Subcutaneous abdominal adipose tissue (tissue), 5 donors: Measurements from ENCODE around the gene RASA3.
A peak's percentile ranks its signal among the peaks of the same experiment; 100 is the strongest.
"Not testable (repeated sequence)": the region's sequence is repeated elsewhere in the genome, so short reads cannot be mapped to it uniquely, and the experiment has no call there.

ENCODE experiments used
- H3K27ac ChIP-seq: one replicate; pipeline ENCODE4 v1.7.0; 2013; ENCODE audit warnings: low read depth, mild to moderate bottlenecking, inconsistent platforms, low read length, moderate library complexity
- H3K27me3 ChIP-seq, 5 donors: one replicate each; pipeline ENCODE4 v1.7.0; 2013; ENCODE audit warnings: low read length in 5 of 5, inconsistent platforms in 1 of 5; ENCODE audit not compliant: control insufficient read depth in 5 of 5, insufficient read depth in 4 of 5
- H3K36me3 ChIP-seq, 5 donors: one replicate each; pipeline ENCODE4 v1.7.0; 2013; ENCODE audit warnings: low read length in 5 of 5; ENCODE audit not compliant: control insufficient read depth in 5 of 5, insufficient read depth in 5 of 5
- H3K4me1 ChIP-seq, 5 donors: one replicate each; pipeline ENCODE4 v1.7.0; 2013; ENCODE audit warnings: low read length in 5 of 5, mild to moderate bottlenecking in 3 of 5, moderate library complexity in 1 of 5; ENCODE audit not compliant: control insufficient read depth in 5 of 5, insufficient read depth in 5 of 5
- H3K4me3 ChIP-seq, 5 donors: one replicate each; pipeline ENCODE4 v1.7.0; 2013; ENCODE audit warnings: low read length in 5 of 5, low read depth in 1 of 5
- H3K9ac ChIP-seq, 5 donors: one replicate each; pipeline ENCODE4 v1.7.0; 2013; ENCODE audit warnings: low read length in 5 of 5, mild to moderate bottlenecking in 4 of 5, moderate library complexity in 3 of 5
- H3K9me3 ChIP-seq, 5 donors: one replicate each; pipeline ENCODE4 v1.7.0; 2013; ENCODE audit warnings: low read length in 5 of 5; ENCODE audit not compliant: control insufficient read depth in 5 of 5
- donor health status: healthy.
- donor health status: healthy.
- donor health status: healthy.
- donor health status: healthy.
- donor health status: healthy.

Gene RASA3, protein sequence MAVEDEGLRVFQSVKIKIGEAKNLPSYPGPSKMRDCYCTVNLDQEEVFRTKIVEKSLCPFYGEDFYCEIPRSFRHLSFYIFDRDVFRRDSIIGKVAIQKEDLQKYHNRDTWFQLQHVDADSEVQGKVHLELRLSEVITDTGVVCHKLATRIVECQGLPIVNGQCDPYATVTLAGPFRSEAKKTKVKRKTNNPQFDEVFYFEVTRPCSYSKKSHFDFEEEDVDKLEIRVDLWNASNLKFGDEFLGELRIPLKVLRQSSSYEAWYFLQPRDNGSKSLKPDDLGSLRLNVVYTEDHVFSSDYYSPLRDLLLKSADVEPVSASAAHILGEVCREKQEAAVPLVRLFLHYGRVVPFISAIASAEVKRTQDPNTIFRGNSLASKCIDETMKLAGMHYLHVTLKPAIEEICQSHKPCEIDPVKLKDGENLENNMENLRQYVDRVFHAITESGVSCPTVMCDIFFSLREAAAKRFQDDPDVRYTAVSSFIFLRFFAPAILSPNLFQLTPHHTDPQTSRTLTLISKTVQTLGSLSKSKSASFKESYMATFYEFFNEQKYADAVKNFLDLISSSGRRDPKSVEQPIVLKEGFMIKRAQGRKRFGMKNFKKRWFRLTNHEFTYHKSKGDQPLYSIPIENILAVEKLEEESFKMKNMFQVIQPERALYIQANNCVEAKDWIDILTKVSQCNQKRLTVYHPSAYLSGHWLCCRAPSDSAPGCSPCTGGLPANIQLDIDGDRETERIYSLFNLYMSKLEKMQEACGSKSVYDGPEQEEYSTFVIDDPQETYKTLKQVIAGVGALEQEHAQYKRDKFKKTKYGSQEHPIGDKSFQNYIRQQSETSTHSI

DNA sequence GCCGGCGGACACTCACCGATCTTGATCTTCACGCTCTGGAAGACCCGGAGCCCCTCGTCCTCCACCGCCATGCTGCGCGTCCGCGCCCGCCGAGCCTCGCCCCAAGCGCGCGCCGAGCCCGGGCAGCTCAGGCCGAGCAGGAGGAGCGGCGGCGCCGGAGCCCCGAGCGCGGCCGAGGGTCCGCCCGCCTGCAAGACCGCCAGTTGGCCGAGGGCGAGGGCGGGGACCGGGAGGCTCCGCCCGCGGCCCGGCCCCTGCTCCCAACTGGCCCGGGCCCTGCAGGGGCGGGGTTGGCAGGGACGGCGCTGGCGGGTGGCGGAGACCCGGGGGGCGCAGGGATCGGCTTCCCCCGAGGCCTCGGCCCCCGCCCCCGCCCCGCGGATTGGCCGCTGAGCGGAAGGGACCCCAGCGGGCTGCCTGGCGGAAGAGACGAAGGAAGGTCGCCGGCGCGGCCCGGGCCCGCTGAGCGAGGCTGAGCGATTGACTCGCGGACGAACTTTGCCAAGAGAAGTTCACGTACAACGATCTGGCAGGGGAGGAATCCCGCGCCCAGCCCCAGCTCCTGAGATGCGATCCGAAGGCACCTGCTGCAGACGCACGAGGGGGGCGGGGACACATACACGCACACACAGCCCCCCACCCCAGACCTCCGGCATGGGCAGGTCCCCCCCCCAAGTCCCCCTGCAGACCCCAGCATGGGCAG, at the start of gene RASA3:
Gene RASA3 (minus strand): TSS at position 205 of the 703 bp plus-strand sequence. CDS start 134 bp downstream, at position 71.
- Histone ChIP-seq H3K27me3 (no peaks in the 10 kb centered on the region), H3K9ac (peak within 1 kb of the TSS in 4 of 5 donors; percentile 60 to 82 (median 72)), H3K4me3 (peak within 1 kb of the TSS; percentile 46 to 92 (median 84)), H3K27ac (peak within 1 kb of the TSS; percentile 87), H3K4me1 (peaks cover 10 to 57% (median 43%) of the 10 kb centered on the region in 5 donors), H3K9me3 (no peaks in the 10 kb centered on the region), H3K36me3 (no peaks in the 10 kb centered on the region)

DNA sequence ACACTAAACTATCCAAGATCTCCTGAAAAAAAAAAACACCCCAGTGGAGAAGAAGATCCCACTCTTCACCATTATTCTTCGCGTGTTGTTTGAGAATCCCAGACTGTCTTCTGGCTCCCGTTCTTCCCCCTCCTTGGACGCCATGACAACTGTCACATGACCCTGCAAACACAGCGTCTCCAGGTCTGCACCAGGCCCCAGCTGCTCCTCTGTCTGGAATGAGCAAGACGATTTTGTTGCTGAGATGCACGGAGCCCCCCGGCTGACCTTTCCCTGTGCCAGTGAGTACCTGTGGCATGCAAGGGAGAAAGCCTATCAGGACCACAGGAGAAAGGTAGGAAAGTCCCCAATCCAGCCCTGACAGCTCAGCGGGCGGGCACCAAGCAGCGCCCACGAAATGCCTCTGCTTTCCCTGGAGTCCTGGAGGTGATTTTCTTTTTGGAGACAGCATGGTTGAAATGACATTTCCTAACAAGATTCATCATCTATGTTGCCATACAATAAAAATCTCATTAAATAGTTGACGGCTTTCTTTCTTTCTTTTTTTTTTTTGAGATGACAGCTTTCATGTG, 46.8 kb upstream of the RASA3 start, which contains the start of gene CFAP97D2:
Gene CFAP97D2 (plus strand): TSS at position 171 of the 572 bp plus-strand sequence. CDS start 74 bp downstream, at position 245.
- H3K36me3 ChIP-seq = no peaks in the 10 kb centered on the region
- peaks cover 0 to under 1% (median 0%) of the 10 kb centered on the region in 5 donors for H3K9me3 ChIP-seq
- no peak within 1 kb of the TSS for H3K9ac ChIP-seq
- no peak within 1 kb of the TSS for H3K4me3 ChIP-seq
- H3K4me1 ChIP-seq = peaks cover 0 to 8% (median 0%) of the 10 kb centered on the region in 5 donors
- no peak within 1 kb of the TSS for H3K27ac ChIP-seq
- H3K27me3 ChIP-seq = peaks cover 0 to 6% (median 4%) of the 10 kb centered on the region in 5 donors

DNA sequence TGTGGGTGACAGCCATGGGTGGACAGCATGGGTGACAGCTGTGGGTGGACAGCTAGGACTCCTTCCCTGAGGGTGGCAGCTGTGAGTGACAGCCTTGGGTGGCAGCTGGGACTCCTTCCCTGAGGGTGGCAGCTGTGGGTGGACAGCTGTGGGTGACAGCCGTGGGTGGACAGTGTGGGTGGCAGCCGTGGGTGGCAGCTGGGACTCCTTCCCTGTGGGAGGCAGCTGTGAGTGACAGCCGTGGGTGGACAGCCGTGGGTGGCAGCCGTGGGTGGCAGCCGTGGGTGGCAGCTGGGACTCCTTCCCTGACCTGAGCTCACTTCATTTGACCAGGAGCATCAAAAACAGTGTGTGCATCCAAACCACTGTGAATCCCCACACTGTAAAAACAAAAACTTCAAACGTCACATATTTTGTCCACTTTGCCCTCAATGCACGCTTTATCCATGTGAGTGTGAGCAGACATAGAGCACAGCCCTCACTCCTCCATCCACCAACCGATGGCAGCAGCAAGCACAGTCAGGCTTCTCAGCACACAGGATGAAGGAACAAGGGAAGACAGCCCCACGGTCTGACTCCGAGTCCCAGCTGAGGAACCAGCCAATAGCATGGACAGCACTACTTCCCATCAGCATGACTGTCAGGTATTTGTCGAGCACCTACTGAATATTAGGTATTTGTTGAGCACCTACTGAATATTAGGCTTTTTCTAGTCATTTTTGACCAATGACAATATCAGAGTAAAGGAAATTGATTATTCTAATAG, 45.0 kb upstream of the RASA3 start:
- no peak overlapping the region for H3K9ac ChIP-seq
- no peak overlapping the region for H3K27ac ChIP-seq

DNA sequence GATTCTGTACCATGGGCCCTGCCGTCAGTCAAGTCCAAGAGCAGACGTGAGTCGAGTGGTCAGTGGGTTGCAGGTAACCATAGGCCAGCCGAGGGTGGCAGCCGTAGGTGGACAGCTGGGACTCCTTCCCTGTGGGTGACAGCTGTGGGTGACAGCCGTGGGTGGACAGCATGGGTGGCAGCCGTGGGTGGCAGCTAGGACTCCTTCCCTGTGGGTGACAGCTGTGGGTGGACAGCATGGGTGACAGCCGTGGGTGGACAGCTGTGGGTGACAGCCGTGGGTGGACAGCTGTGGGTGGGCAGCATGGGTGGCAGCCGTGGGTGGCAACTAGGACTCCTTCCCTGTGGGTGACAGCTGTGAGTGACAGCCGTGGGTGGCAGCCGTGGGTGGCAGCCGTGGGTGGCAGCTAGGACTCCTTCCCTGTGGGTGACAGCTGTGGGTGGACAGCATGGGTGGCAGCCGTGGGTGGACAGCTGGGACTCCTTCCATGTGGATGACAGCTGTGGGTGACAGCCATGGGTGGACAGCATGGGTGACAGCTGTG, 44.0 kb upstream of the RASA3 start:
- not testable (repeated sequence) for H3K9ac ChIP-seq, H3K4me3 ChIP-seq, H3K9me3 ChIP-seq, H3K36me3 ChIP-seq, H3K27ac ChIP-seq, H3K27me3 ChIP-seq
- H3K4me1 ChIP-seq = peaks cover 0 to 19% (median 3%) of the 10 kb centered on the region in 5 donors

More for the DNA sequence above, 45.0 kb upstream of the RASA3 start:
- Histone ChIP-seq H3K27me3 (peaks cover 0 to 6% (median 4%) of the 10 kb centered on the region in 5 donors), H3K9me3 (peaks cover 0 to 8% (median 5%) of the 10 kb centered on the region in 5 donors), H3K36me3 (no peaks in the 10 kb centered on the region), H3K4me1 (peaks cover 0 to 19% (median 3%) of the 10 kb centered on the region in 5 donors), H3K4me3 (no peak overlapping the region)

DNA sequence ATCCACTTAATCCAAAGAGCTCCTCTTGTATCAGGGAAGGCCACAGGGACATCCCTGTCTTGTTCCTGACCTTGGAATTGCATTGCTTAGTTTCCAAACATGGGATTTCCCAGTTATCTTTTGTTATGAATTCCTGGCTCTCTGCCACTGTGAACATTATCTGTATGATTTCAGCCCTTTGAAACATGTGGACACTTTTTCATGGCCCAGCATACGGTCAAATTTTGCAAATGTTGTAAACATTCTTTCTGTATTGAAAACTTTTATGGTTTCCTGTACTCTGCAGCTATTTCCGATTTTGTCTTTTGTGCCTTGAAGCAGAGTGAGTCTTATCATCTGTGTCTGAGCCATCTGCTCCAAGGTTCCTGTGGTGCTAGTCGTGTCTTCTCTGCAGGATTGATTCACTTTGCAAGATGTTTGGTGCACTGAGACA, 42.1 kb upstream of the RASA3 start:
- H3K9me3 ChIP-seq = peaks cover 0 to 9% (median 5%) of the 10 kb centered on the region in 5 donors
- H3K36me3 ChIP-seq = no peaks in the 10 kb centered on the region
- H3K4me1 ChIP-seq = peaks cover 0 to 19% (median 3%) of the 10 kb centered on the region in 5 donors
- H3K27me3 ChIP-seq = peaks cover 0 to 4% (median 0%) of the 10 kb centered on the region in 5 donors
- H3K27ac ChIP-seq = no peak overlapping the region
- H3K9ac ChIP-seq = no peak overlapping the region
- no peak overlapping the region for H3K4me3 ChIP-seq

DNA sequence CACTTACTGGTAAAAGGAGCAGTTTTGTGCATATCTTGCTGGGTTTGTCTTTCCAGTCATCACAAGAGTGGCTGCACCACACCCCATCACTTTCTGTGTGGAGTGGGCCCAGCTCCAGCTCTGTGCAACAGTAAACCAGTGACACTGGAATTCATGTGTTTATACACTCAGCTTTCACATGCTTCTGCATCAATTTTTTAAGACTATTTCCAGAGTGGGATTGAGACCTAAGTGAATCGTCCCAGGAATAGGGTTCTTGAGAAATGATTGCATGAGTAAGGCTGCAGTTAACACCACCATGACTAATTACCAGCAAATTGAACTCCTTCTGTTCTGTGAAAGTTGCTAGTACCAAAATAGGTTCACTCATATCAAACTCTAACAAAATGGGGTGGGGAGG, 41.3 kb upstream of the RASA3 start:
- H3K27ac ChIP-seq = no peak overlapping the region
- no peak overlapping the region for H3K9ac ChIP-seq
- peaks cover 0 to 9% (median 5%) of the 10 kb centered on the region in 5 donors for H3K9me3 ChIP-seq
- peaks cover 0 to 19% (median 3%) of the 10 kb centered on the region in 5 donors for H3K4me1 ChIP-seq
- peaks cover 0 to 4% (median 0%) of the 10 kb centered on the region in 5 donors for H3K27me3 ChIP-seq
- H3K4me3 ChIP-seq = no peak overlapping the region
- H3K36me3 ChIP-seq = no peaks in the 10 kb centered on the region

DNA sequence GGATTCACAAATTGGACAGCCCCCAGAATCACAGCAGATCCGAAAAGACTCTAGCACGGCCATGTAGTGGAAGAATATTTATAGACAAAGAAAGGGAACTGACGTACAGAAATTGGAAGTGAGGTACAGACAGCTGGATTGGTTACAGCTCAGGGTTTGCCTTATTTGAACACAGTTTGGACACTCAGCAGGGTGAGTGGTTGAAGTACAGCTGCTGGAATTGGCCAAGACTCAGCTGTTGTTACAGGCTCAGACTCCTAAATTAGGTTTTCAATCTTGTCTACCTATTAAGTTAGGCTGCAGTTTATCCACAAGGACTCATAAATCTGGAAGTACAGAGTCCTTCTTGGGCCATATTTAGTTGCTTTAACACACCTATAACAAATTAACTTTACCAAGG, 40.8 kb upstream of the RASA3 start:
- H3K36me3 ChIP-seq = no peaks in the 10 kb centered on the region
- no peak overlapping the region for H3K27ac ChIP-seq
- peaks cover 0 to 4% (median 0%) of the 10 kb centered on the region in 5 donors for H3K27me3 ChIP-seq
- peaks cover 0 to 9% (median 5%) of the 10 kb centered on the region in 5 donors for H3K9me3 ChIP-seq
- no peak overlapping the region for H3K4me3 ChIP-seq
- no peak overlapping the region for H3K9ac ChIP-seq
- H3K4me1 ChIP-seq = peaks cover 0 to 19% (median 3%) of the 10 kb centered on the region in 5 donors

DNA sequence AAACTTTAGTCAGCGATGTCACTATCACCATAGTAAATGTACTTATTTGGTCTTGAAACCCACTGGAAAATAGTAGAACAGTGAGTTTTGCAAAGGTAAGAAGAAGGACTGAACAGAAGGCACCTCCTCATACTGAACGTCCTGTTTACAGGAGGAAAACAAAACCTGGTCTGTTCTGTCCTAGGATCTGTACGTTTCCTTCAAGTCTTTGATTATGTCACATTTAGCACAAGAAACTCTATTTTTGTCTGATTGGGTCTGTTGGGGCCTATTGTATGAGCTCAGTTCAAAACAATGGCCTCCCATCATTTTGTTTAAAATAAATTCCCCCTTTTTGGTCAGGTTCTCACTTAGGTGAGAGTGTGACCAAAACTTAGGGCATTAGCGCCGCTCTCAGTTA, 35.5 kb upstream of the RASA3 start:
- H3K27me3 ChIP-seq = peaks cover 0 to 3% (median 0%) of the 10 kb centered on the region in 5 donors
- H3K27ac ChIP-seq = no peak overlapping the region
- H3K4me3 ChIP-seq = no peak overlapping the region
- peaks cover 3 to 21% (median 16%) of the 10 kb centered on the region in 5 donors for H3K4me1 ChIP-seq
- H3K36me3 ChIP-seq = no peaks in the 10 kb centered on the region
- H3K9ac ChIP-seq = no peak overlapping the region
- peaks cover 0 to 2% (median 0%) of the 10 kb centered on the region in 5 donors for H3K9me3 ChIP-seq
